ENCODE results near the gene STEEP1. TPM values are rescaled to one million over a fixed set of nuclear protein-coding genes. Genes with fewer than 3 reads are reported as not detected.

Gene STEEP1
- total and polyA plus RNA-seq, 2 of the 13 experiments (the other 11 are each of a cell fraction or from before 2014, with no cell fraction given) = 7.7 to 23.1 TPM

- TSS peak; percentile 79 for BruUV-seq (replicated peaks)
- Histone ChIP-seq H3K4me2 (ENCODE audit: low read depth, low read length) (peak overlapping the region; percentile 77), H3K4me3 (replicated peaks in 1 of 3; ENCODE audit: insufficient read depth in 1 of 3, low read depth in 2 of 3, low read length in 3 of 3) (peak overlapping the region; percentile 78 to 85 (median 79); a peak in 5 of 6 replicates), H3K27me3 (ENCODE audit: control insufficient read depth in 1 of 2, insufficient read depth in 2 of 2, low read length in 2 of 2) (no peaks in the 10 kb centered on the region), H3K9me3 (ENCODE audit: low read length) (no peaks in the 10 kb centered on the region), H3K79me2 (ENCODE audit: insufficient read depth, low read length) (peaks cover 7% of the 10 kb centered on the region), H3K9ac (ENCODE audit: insufficient read depth, low read depth, low read length) (peak overlapping the region; percentile 75), H2AFZ (ENCODE audit: low read length) (no peak overlapping the region), H3K4me1 (ENCODE audit: insufficient read depth, low read length) (peaks cover 30% of the 10 kb centered on the region; the same call in 1 of the 2 replicates), H3K36me3 (replicated peaks in 1 of 2; ENCODE audit: control insufficient read depth in 1 of 2, insufficient read depth in 2 of 2, low read length in 2 of 2) (no peaks in the 10 kb centered on the region), H4K20me1 (ENCODE audit: insufficient read depth, low read length) (no peaks in the 10 kb centered on the region), H3K27ac (ENCODE audit: extremely low read length, insufficient read depth, low read length) (no peak overlapping the region)
- CTCF ChIA-PET (ENCODE audit: low intra/inter-chr PET ratio, low total read pairs) = no interaction called here
- TF ChIP-seq ZBTB20 (CRISPR knock-in tag; IDR thresholded peaks at IDR 0.05; ENCODE audit: borderline replicate concordance, low read depth) = no peak
- TF ChIP-seq FUBP1 (CRISPR knock-in tag; IDR thresholded peaks at IDR 0.05; ENCODE audit: borderline replicate concordance) = no peak
- no peak for TF ChIP-seq ZMYM2 (CRISPR knock-in tag; IDR thresholded peaks at IDR 0.05)
- TF ChIP-seq CERS6 (CRISPR knock-in tag; IDR thresholded peaks at IDR 0.05) = no peak
- no peak for TF ChIP-seq HMGXB3 (CRISPR knock-in tag; IDR thresholded peaks at IDR 0.05; ENCODE audit: borderline replicate concordance)
- no peak for TF ChIP-seq ZNF543 (CRISPR knock-in tag; IDR thresholded peaks at IDR 0.05)
- no peak for TF ChIP-seq TRIM22 (IDR thresholded peaks at IDR 0.05)
- no peak for TF ChIP-seq ZNF639 (CRISPR knock-in tag; conservative IDR thresholded peaks at IDR 0.05)
- TF ChIP-seq MED1 (CRISPR knock-in tag; IDR thresholded peaks at IDR 0.05) = no peak
- no peak for TF ChIP-seq HNRNPLL (IDR thresholded peaks at IDR 0.05; ENCODE audit: low read depth, low read length, poor library complexity, severe bottlenecking)
- no peak for TF ChIP-seq NRL (CRISPR knock-in tag; IDR thresholded peaks at IDR 0.05; ENCODE audit: borderline replicate concordance)
- in situ Hi-C loops (cut with HindIII; ENCODE audit: extremely low pct_ligation_motif_present, low pct_unique_long_range_greater_than_20kb) (no loop called here), intact Hi-C loops (cut with micrococcal nuclease; ENCODE audit: unreplicated experiment) (no loop called here)
- POLR2A ChIA-PET = interaction anchor here (0.6 to 2.6 kb wide), 6 partner anchors 8 to 218 kb away, joined by 3 to 13 read pairs (median 6); partner anchors contain the start of genes RPL39, SEPTIN6 and STEEP1
- WGBS (ENCODE audit: low lambda C conversion rate) = 65% methylated on average over 3 of the region's 3 CpGs
- DNase-seq (ENCODE audit: low spot score) (no peak), FAIRE-seq (no peak), ATAC-seq (no peak)
Measured at GRCh38 chrX:119573222-119573621, 8.0 kb upstream of the STEEP1 start.

Measured in HepG2 (cell line).